Kidney (tissue), 14 donors: ENCODE results near the gene XAB2. TPM values are rescaled to one million over a fixed set of nuclear protein-coding genes. Genes with fewer than 3 reads are reported as not detected.

Experiments
- DNase-seq, 5 donors: peaks; one replicate each; pipeline ENCODE4 v3.0.0-alpha.2; 2013 to 2020
- FAIRE-seq: peaks from 2 replicates; lab custom pipeline; 2012; peaks lifted over from hg19 to GRCh38; lab: Jason Lieb, UNC
- H3K27ac ChIP-seq, 2 donors: one replicate each; pipeline ENCODE4 v1.7.0; 2013; ENCODE audit warnings: low read depth in 2 of 2, low read length in 2 of 2, inconsistent platforms in 1 of 2
- H3K27me3 ChIP-seq: one replicate; pipeline ENCODE4 v1.7.1; 2013; ENCODE audit warnings: low read length, inconsistent platforms; ENCODE audit not compliant: control insufficient read depth, insufficient read depth
- H3K36me3 ChIP-seq, 3 donors: one replicate each; pipeline versions ENCODE4 v1.7.0 to v1.7.1; 2013; ENCODE audit warnings: low read length in 3 of 3, control low read depth in 1 of 3, inconsistent platforms in 1 of 3; ENCODE audit not compliant: insufficient read depth in 3 of 3, control insufficient read depth in 2 of 3
- H3K4me1 ChIP-seq, 3 donors: one replicate each; pipeline versions ENCODE4 v1.7.0 to v1.7.1; 2013; ENCODE audit warnings: low read length in 3 of 3, inconsistent platforms in 1 of 3, low read depth in 1 of 3; ENCODE audit not compliant: control insufficient read depth in 2 of 3, insufficient read depth in 2 of 3
- H3K4me3 ChIP-seq, 3 donors: one replicate each; pipeline versions ENCODE4 v1.7.0 to v1.8.1; 2013; ENCODE audit warnings: low read length in 3 of 3, control low read depth in 1 of 3, inconsistent platforms in 1 of 3
- H3K9ac ChIP-seq, 3 donors: one replicate each; pipeline versions ENCODE4 v1.7.0 to v1.7.1; 2013; ENCODE audit warnings: low read length in 3 of 3, control low read depth in 1 of 3, inconsistent platforms in 1 of 3
- H3K9me3 ChIP-seq, 3 donors: one replicate each; pipeline versions ENCODE4 v1.7.0 to v1.7.1; 2013; ENCODE audit warnings: low read length in 3 of 3, control low read depth in 1 of 3, inconsistent platforms in 1 of 3; ENCODE audit not compliant: control insufficient read depth in 2 of 3, insufficient read depth in 1 of 3
- CTCF ChIP-seq: IDR thresholded peaks from 3 replicates; pipeline ENCODE4 v1.5.1; 2012; ENCODE audit warnings: mild to moderate bottlenecking, moderate library complexity, borderline replicate concordance; ENCODE audit not compliant: insufficient read depth; ENCODE audit errors: extremely low read depth
- intact Hi-C: fragments of 100-400 bp; cut with DNase I; formaldehyde crosslinking; loops from one replicate; pipeline ENCODE4 v1.11.1; 2022
- polyA plus RNA-seq: library from polyadenylated mRNA; stranded (reverse); fragments of 350-450 nt; fragmentation: Illumina TruSeq; extraction: RNeasy Lipid Tissue Mini Kit (QIAGEN cat#74804); gene quantifications from one replicate; pipeline ENCODE4 v1.2.3, GENCODE V29; 2014; ENCODE audit warnings: low read depth, low replicate concordance; ENCODE audit not compliant: insufficient read depth
- total RNA-seq: library from RNA; stranded (reverse); fragmentation: NEBNext Ultra II Directional; extraction: Animal tissue kit (Norgen Biotek cat#: 25700); gene quantifications from one replicate; pipeline ENCODE4 v1.2.1, GENCODE V29; 2021
- donor health status: control.
- donor health status: control.
- donor health status: control.
- donor health status: control.
- donor health status: control.
- donor health status: DM: yes; HTN: yes; CAD: no.
- donor health status: Normal renal cell carcinoma (clear cell type).

XAB2 gene
- total and polyA plus RNA-seq, 2 donors from 2014 or later: 34.2 to 44.4 TPM

- H3K27me3 ChIP-seq: no peaks in the 10 kb centered on the region
- no peak for TF ChIP-seq CTCF
- no peaks in the 10 kb centered on the region for H3K4me1 ChIP-seq
- peaks cover 0 to 3% (median 0%) of the 10 kb centered on the region in 3 donors for H3K36me3 ChIP-seq
- no peak overlapping the region for H3K4me3 ChIP-seq
- H3K27ac ChIP-seq: no peak overlapping the region
- no peak overlapping the region for H3K9ac ChIP-seq
- intact Hi-C loops: no loop called here
- H3K9me3 ChIP-seq: no peaks in the 10 kb centered on the region
- DNase-seq (no peak), FAIRE-seq (no peak)
Measured at GRCh38 chr19:7605490-7606222, 23.7 kb downstream of the XAB2 start.

- intact Hi-C loops: no loop called here
- Histone ChIP-seq H3K36me3 (peaks cover 0 to 3% (median 0%) of the 10 kb centered on the region in 3 donors), H3K9me3 (no peaks in the 10 kb centered on the region), H3K9ac (no peak overlapping the region), H3K4me3 (no peak overlapping the region), H3K27ac (no peak overlapping the region), H3K27me3 (no peaks in the 10 kb centered on the region), H3K4me1 (no peaks in the 10 kb centered on the region)
- no peak for FAIRE-seq
- no peak for DNase-seq
- no peak for TF ChIP-seq CTCF
Measured at GRCh38 chr19:7603919-7604318, 25.4 kb downstream of the XAB2 start.

DNA sequence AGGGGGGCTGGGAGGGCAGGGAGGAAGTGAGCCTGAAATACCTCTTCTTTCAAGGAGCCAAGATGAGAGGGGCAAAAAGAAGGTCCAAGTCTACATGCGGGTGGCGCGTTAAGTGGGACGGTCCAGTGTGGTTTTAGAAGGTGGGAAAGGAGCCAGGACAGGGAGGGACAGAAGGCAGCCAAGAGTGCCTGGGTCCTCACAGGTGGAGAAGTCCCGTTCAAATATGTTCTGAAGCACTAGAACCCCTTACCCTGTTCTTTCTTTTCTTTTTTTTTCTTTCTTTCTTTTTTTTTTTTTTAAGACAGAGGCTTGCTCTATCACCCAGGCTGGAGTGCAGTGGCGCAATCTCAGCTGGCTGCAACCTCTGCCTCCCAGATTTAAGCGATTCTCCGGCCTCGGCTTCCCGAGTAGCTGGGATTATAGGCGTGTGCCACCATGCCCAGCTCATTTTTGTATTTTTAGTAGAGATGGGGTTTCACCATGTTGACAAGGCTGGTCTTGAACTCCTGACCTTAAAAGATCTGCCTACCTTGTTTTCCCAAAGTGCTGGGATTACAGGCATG is 26.3 kb downstream of the XAB2 start:
- Histone ChIP-seq H3K27ac (no peak overlapping the region), H3K27me3 (no peaks in the 10 kb centered on the region), H3K36me3 (no peaks in the 10 kb centered on the region), H3K4me3 (no peak overlapping the region), H3K4me1 (no peaks in the 10 kb centered on the region), H3K9me3 (no peaks in the 10 kb centered on the region), H3K9ac (no peak overlapping the region)
- DNase-seq (no peak), FAIRE-seq (no peak)
- TF ChIP-seq CTCF: no peak
- intact Hi-C loops: no loop called here
